Mesendoderm (in vitro differentiated cells): Measurements from ENCODE around the gene NPW.

Experiments used
- DNase-seq: peaks from one replicate; pipeline ENCODE4 v3.0.0; 2013
- H2AK5ac ChIP-seq: 2 replicates; pipeline ENCODE4 v1.6.1; 2013; ENCODE audit warnings: low read length, inconsistent platforms
- H2BK120ac ChIP-seq: 2 replicates; pipeline ENCODE4 v1.6.1; 2013; ENCODE audit warnings: low read depth, mild to moderate bottlenecking, low read length, moderate library complexity, mixed read lengths
- H2BK15ac ChIP-seq: replicated peaks from 2 replicates; pipeline ENCODE4 v1.6.1; 2013; ENCODE audit warnings: low read depth, mild to moderate bottlenecking, moderate library complexity
- H2BK5ac ChIP-seq: 2 replicates; pipeline ENCODE4 v1.6.1; 2013; ENCODE audit warnings: low read length, inconsistent platforms
- H3K18ac ChIP-seq: 2 replicates; pipeline ENCODE4 v1.6.1; 2013; ENCODE audit warnings: mild to moderate bottlenecking, low read length, mixed read lengths
- H3K23ac ChIP-seq: one replicate; pipeline ENCODE4 v1.6.1; 2013; ENCODE audit warnings: low read length
- H3K27ac ChIP-seq: 2 replicates; pipeline ENCODE4 v1.5.1; 2013; ENCODE audit warnings: low read depth, mild to moderate bottlenecking, inconsistent platforms, low read length, moderate library complexity
- H3K27me3 ChIP-seq: 2 replicates; pipeline ENCODE4 v1.6.1; 2013; ENCODE audit warnings: low read length, control low read depth, mild to moderate bottlenecking, inconsistent platforms; ENCODE audit not compliant: insufficient read depth, poor library complexity
- H3K36me3 ChIP-seq: 2 replicates; pipeline ENCODE4 v1.6.1; 2013; ENCODE audit warnings: low read length, inconsistent platforms; ENCODE audit not compliant: control insufficient read depth, insufficient read depth
- H3K4ac ChIP-seq: one replicate; pipeline ENCODE4 v1.6.1; 2013; ENCODE audit warnings: low read depth, mild to moderate bottlenecking, low read length, moderate library complexity
- H3K4me1 ChIP-seq: 2 replicates; pipeline ENCODE4 v1.6.1; 2013; ENCODE audit warnings: low read depth, low read length, inconsistent platforms; ENCODE audit not compliant: control insufficient read depth
- H3K4me2 ChIP-seq: 2 replicates; pipeline ENCODE4 v1.6.1; 2013; ENCODE audit warnings: low read length
- H3K4me3 ChIP-seq: 2 replicates; pipeline ENCODE4 v1.5.1; 2013; ENCODE audit warnings: mild to moderate bottlenecking, low read length
- H3K56ac ChIP-seq: one replicate; pipeline ENCODE4 v1.6.1; 2013; ENCODE audit warnings: low read length
- H3K79me1 ChIP-seq: 2 replicates; pipeline ENCODE4 v1.6.1; 2013; ENCODE audit warnings: low read length, inconsistent platforms
- H3K79me2 ChIP-seq: 2 replicates; pipeline ENCODE4 v1.6.1; 2013; ENCODE audit warnings: mild to moderate bottlenecking, low read length; ENCODE audit not compliant: control insufficient read depth, insufficient read depth
- H3K9ac ChIP-seq: 2 replicates; pipeline ENCODE4 v1.6.1; 2013; ENCODE audit warnings: low read length, inconsistent platforms
- H4K5ac ChIP-seq: one replicate; pipeline ENCODE4 v1.6.1; 2013; ENCODE audit warnings: low read length
- H4K8ac ChIP-seq: one replicate; pipeline ENCODE4 v1.6.1; 2013; ENCODE audit warnings: low read depth, mild to moderate bottlenecking, control low read depth, low read length, moderate library complexity
- WGBS: extraction: QIAGEN DNeasy Blood & Tissue Kit; methylation state at CpG from one replicate; pipeline ENCODE4 v1.1.7; 2013; ENCODE audit warnings: low lambda C conversion rate, missing lambda C conversion rate; ENCODE audit not compliant: insufficient coverage; ENCODE audit errors: extremely low coverage; 5-methylcytosine and 5-hydroxymethylcytosine counted together

The NPW gene

GRCh38 chr16:1991948-1992703, 27.5 kb upstream of the NPW start:
- WGBS = no CpG with 5 or more reads among the region's 96 CpGs
- H3K36me3 ChIP-seq = no peaks in the 10 kb centered on the region
- no peak overlapping the region for H3K4me3 ChIP-seq
- H4K5ac ChIP-seq = no peak overlapping the region
- no peak overlapping the region for H3K18ac ChIP-seq
- H3K79me2 ChIP-seq = no peaks in the 10 kb centered on the region
- H3K4ac ChIP-seq = no peak overlapping the region
- H3K4me1 ChIP-seq = no peaks in the 10 kb centered on the region
- H3K23ac ChIP-seq = no peak overlapping the region
- no peak overlapping the region for H3K27ac ChIP-seq
- peaks cover 3% of the 10 kb centered on the region for H3K27me3 ChIP-seq
- no peak overlapping the region for H2AK5ac ChIP-seq
- H3K4me2 ChIP-seq = peak overlapping the region; percentile 48
- H3K9ac ChIP-seq = peak overlapping the region; percentile 57
- no peak overlapping the region for H2BK15ac ChIP-seq
- peak; percentile 93 for DNase-seq
- H3K56ac ChIP-seq = peak overlapping the region; percentile 90
- no peaks in the 10 kb centered on the region for H3K79me1 ChIP-seq
- no peak overlapping the region for H2BK5ac ChIP-seq
- H4K8ac ChIP-seq = no peak overlapping the region
- no peak overlapping the region for H2BK120ac ChIP-seq

GRCh38 chr16:1992704-1993317, 26.8 kb upstream of the NPW start:
- H2BK5ac ChIP-seq = no peak overlapping the region
- no peak overlapping the region for H4K8ac ChIP-seq
- H3K4me2 ChIP-seq = peak overlapping the region; percentile 48
- H3K4ac ChIP-seq = no peak overlapping the region
- no peak for DNase-seq
- H3K79me2 ChIP-seq = no peaks in the 10 kb centered on the region
- H3K79me1 ChIP-seq = no peaks in the 10 kb centered on the region
- whole genome bisulfite sequencing = no CpG with 5 or more reads among the region's 50 CpGs
- H2BK120ac ChIP-seq = no peak overlapping the region
- no peaks in the 10 kb centered on the region for H3K36me3 ChIP-seq
- no peak overlapping the region for H3K18ac ChIP-seq
- no peak overlapping the region for H3K27ac ChIP-seq
- H3K27me3 ChIP-seq = peaks cover 3% of the 10 kb centered on the region
- H3K9ac ChIP-seq = peak overlapping the region; percentile 57
- H2AK5ac ChIP-seq = no peak overlapping the region
- H2BK15ac ChIP-seq = no peak overlapping the region
- H3K56ac ChIP-seq = peak overlapping the region; percentile 90
- H4K5ac ChIP-seq = no peak overlapping the region
- no peaks in the 10 kb centered on the region for H3K4me1 ChIP-seq
- no peak overlapping the region for H3K23ac ChIP-seq
- no peak overlapping the region for H3K4me3 ChIP-seq

- WGBS = no CpG with 5 or more reads among the region's 2 CpGs
- Histone ChIP-seq H3K23ac (no peak overlapping the region), H2BK15ac (no peak overlapping the region), H3K79me1 (no peaks in the 10 kb centered on the region), H3K4ac (no peak overlapping the region), H3K56ac (no peak overlapping the region), H2AK5ac (no peak overlapping the region), H3K18ac (no peak overlapping the region), H4K5ac (no peak overlapping the region), H2BK120ac (no peak overlapping the region), H3K9ac (no peak overlapping the region), H3K4me1 (no peaks in the 10 kb centered on the region), H3K79me2 (no peaks in the 10 kb centered on the region), H4K8ac (no peak overlapping the region), H2BK5ac (no peak overlapping the region), H3K36me3 (no peaks in the 10 kb centered on the region), H3K27me3 (peaks cover 3% of the 10 kb centered on the region), H3K27ac (no peak overlapping the region), H3K4me3 (no peak overlapping the region), H3K4me2 (no peak overlapping the region)
- DNase-seq = no peak
Observed at GRCh38 chr16:1993731-1994131, 25.9 kb upstream of the NPW start.

- Histone ChIP-seq H3K4me1 (no peaks in the 10 kb centered on the region), H3K4me3 (no peak overlapping the region), H3K23ac (no peak overlapping the region), H2BK5ac (no peak overlapping the region), H3K27ac (no peak overlapping the region), H4K5ac (no peak overlapping the region), H3K27me3 (no peaks in the 10 kb centered on the region), H2AK5ac (no peak overlapping the region), H3K4me2 (no peak overlapping the region), H2BK120ac (no peak overlapping the region), H3K9ac (no peak overlapping the region), H3K56ac (no peak overlapping the region), H3K79me1 (no peaks in the 10 kb centered on the region), H3K36me3 (peaks cover 19% of the 10 kb centered on the region), H3K18ac (no peak overlapping the region), H2BK15ac (no peak overlapping the region), H4K8ac (no peak overlapping the region), H3K79me2 (no peaks in the 10 kb centered on the region), H3K4ac (no peak overlapping the region)
- no CpG with 5 or more reads among the region's 26 CpGs for WGBS
- no peak for DNase-seq
Observed at GRCh38 chr16:1997494-1998359, 21.9 kb upstream of the NPW start.

GRCh38 chr16:1998360-1998835, 21.2 kb upstream of the NPW start:
- H3K79me1 ChIP-seq = peaks cover 1% of the 10 kb centered on the region
- no peak overlapping the region for H3K4me3 ChIP-seq
- H3K23ac ChIP-seq = no peak overlapping the region
- no peak for DNase-seq
- no peak overlapping the region for H2BK120ac ChIP-seq
- no peak overlapping the region for H3K4me2 ChIP-seq
- H3K27me3 ChIP-seq = no peaks in the 10 kb centered on the region
- WGBS = no CpG with 5 or more reads among the region's 27 CpGs
- H3K9ac ChIP-seq = no peak overlapping the region
- H3K56ac ChIP-seq = no peak overlapping the region
- H2BK5ac ChIP-seq = no peak overlapping the region
- H3K36me3 ChIP-seq = peaks cover 19% of the 10 kb centered on the region
- no peak overlapping the region for H4K8ac ChIP-seq
- peaks cover 1% of the 10 kb centered on the region for H3K79me2 ChIP-seq
- no peak overlapping the region for H2AK5ac ChIP-seq
- H3K27ac ChIP-seq = no peak overlapping the region
- H3K18ac ChIP-seq = no peak overlapping the region
- no peak overlapping the region for H2BK15ac ChIP-seq
- H3K4ac ChIP-seq = no peak overlapping the region
- no peaks in the 10 kb centered on the region for H3K4me1 ChIP-seq
- no peak overlapping the region for H4K5ac ChIP-seq
